SIG-M5 treated with dmso at 0.1 percent for 504 hours (cell line): Measurements from ENCODE around the gene BTNL8.

ENCODE experiments used
- DNase-seq: peaks from one replicate; lab custom pipeline; 2025; ENCODE audit not compliant: unreplicated experiment; lab: John Stamatoyannopoulos, UW

The BTNL8 gene

DNA sequence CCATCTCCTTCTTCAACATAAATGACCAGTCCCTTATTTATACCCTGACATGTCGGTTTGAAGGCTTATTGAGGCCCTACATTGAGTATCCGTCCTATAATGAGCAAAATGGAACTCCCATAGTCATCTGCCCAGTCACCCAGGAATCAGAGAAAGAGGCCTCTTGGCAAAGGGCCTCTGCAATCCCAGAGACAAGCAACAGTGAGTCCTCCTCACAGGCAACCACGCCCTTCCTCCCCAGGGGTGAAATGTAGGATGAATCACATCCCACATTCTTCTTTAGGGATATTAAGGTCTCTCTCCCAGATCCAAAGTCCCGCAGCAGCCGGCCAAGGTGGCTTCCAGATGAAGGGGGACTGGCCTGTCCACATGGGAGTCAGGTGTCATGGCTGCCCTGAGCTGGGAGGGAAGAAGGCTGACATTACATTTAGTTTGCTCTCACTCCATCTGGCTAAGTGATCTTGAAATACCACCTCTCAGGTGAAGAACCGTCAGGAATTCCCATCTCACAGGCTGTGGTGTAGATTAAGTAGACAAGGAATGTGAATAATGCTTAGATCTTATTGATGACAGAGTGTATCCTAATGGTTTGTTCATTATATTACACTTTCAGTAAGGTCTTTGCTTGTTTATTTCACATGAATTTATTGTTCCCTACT is 51.5 kb downstream of the BTNL8 start:
- DNase-seq: no peak

DNA sequence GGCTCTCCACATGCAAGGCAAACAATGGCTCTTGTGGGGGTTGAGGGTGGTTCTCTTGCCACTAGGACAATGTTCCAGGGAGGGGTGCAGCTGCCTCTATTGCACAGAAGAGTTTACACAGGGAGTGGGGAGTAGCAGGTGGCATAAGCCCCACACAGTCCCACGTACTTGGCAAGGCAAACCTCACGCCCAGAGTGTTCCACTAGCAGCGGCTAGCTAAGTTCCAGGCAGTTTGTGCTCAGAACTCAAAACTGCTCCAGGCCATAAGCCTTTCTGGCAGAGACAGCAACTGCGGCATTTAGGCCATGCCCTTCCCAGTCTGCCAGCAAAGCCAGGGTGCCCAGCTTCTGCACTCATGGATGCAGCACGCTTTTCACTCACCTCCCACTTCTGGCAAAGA is 60.7 kb downstream of the BTNL8 start:
- DNase-seq: no peak

DNA sequence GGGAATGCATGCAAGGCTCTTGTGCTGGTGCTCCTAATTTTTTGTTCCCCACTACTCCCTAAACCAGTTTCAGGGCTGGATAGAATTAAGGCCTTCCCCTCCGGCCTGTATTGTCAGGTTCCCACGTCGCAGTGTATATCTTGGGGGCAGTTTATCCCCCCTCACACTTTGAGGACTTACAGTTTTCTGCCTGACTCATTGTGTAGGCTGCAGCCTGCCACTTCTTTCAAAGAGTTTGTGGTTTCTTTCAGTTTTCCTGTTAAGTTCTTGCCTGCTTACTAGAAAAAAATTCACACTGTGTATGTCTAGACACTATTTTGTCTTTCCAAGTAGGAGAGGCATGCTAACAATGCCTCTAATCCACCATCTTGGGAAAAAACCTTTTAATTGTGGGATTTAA is 61.2 kb downstream of the BTNL8 start:
- DNase-seq: no peak

DNA sequence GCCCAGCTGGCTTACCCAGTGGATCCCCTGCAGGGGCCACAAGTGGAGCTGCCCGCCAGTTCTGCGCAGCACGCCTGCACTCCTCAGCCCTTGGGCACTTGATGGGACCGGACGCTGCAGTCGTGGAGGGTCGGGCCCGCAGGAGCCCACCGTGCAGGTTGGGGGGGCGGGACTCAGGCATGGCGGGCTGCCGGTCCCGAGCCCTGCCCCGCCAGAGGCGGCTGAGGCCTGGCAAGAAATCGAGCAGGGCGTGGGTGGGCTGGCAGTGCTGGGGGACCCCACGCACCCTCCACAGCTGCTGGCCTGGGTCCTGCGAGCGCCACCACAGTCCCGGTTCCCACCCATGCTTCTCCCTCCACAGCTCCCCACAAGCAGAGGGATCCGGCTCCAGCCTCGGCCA is 70.4 kb downstream of the BTNL8 start:
- no peak for DNase-seq

DNA sequence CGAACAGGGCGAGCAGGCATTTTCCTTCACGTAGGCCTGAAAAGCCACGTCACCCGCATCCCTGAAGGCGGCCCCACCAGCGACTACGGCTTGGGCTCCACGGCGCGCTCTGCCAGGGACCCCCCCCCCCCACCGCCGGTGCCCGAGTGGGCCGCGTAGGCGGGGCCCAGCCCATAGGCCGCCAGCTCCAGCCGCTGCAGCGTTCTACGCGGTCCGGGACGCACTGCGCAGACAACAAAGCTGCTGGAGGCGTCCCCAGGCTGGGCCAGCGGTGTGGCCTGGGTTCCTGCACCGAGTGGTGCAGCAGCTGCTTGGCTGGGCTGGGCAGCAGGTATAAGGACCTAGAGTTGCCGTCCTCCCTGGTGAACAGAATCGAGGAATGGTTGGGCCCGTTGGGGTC is 71.4 kb downstream of the BTNL8 start:
- no peak for DNase-seq

DNA sequence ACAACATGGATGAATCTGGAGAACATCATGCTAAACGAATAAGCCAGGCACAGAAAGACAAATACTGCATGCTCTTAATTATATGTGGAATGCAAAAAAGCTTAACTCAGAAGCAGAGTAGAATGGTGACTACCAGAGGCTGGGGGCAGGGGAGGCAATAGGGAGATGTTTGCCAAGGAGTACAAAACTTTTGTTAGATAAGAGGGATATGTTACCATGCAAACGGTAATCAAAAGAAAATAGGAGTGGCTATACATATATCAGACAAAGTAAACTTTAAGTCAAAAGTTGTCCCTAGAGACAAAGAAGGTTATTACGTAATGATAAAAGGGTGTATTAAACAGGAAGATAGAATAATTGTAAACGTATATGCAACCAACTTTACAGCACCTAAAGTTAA is 71.9 kb downstream of the BTNL8 start:
- DNase-seq: no peak

DNA sequence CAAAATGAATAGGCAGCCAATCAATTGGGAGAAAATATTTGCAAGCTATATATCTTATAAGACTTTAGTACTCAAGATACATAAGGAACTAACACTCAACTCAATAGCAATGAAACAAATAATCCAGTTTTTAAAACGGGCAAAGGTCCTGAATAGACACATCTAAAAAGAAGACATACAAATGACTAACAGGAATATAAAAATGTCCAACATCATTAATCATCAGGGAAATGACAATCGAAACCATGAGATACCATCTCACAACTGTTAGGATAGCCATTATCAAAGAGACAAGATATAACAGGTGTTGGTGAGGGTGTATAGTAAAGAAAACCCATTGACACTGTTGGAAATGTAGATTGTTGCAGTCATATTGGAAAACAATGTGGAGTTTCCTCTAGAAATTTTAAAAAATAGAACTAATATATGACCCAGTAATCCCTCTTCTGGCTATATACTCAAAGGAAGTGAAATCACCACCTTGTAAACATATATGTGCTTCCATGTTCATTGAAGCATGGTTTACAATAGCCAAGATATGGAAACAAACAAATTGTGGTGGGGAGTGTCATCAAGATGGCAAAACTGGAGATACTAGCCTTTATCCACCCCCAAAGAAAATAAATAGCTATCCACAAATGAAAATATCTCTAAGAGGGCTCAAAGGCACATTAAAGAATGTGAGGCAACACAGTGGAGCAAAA is 75.8 kb downstream of the BTNL8 start:
- no peak for DNase-seq

DNA sequence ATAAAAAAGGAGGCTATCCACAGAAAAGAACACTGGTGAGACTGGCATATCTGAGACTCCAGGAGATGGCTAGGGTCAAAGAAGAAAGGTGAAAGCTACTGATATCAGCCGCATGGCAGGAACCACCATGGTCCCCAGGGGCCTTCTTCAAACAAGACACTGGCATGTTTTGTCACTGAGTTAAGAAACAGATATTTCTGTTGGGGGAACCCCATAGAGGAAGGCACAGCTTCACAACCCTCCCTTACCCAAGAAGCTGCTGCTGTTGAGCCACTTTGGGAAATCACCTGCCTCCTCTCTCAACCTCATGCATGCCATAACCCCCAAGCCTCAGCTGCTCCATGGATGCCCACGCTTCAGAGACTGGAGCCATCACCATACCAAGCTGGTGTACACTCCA is 76.4 kb downstream of the BTNL8 start:
- no peak for DNase-seq

DNA sequence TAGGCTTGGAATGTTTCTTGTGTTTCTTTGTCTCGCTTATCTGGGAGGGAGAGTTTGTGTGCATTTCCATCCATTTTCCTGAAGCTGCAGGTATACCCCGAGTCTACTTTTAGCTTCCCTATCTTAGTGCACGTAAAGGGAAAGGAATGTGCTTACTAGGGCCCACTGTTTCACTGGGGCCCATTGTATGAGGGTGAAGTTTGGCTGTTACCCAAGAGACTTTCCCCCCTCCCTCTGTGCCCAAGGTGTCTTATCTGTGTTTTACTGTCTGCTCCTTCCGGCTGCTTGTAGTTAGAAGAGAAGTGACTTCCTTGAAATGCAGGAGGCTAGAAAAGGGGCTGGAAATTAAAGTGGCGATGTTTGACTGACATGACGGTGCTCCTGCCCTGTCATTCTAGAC is 77.6 kb downstream of the BTNL8 start:
- DNase-seq: no peak

DNA sequence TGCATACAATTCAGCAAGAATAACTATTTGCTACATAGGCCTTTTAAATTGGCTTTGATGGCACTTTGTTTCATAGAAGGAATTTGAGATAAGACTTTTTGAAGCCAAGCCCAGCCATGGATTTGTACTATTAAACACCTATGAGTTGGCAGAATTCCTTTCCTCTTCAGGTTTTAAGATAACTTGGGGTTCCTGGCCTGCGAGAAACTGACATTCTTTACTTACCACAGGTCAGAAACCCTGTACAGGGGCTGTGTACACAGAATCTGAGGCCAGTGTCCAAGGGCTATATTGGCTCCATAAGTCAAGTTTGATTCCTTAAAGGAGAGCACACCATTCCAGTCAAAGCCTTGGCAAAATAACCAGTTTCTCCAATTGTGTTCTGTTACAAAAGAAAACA is 78.9 kb downstream of the BTNL8 start:
- DNase-seq: no peak

DNA sequence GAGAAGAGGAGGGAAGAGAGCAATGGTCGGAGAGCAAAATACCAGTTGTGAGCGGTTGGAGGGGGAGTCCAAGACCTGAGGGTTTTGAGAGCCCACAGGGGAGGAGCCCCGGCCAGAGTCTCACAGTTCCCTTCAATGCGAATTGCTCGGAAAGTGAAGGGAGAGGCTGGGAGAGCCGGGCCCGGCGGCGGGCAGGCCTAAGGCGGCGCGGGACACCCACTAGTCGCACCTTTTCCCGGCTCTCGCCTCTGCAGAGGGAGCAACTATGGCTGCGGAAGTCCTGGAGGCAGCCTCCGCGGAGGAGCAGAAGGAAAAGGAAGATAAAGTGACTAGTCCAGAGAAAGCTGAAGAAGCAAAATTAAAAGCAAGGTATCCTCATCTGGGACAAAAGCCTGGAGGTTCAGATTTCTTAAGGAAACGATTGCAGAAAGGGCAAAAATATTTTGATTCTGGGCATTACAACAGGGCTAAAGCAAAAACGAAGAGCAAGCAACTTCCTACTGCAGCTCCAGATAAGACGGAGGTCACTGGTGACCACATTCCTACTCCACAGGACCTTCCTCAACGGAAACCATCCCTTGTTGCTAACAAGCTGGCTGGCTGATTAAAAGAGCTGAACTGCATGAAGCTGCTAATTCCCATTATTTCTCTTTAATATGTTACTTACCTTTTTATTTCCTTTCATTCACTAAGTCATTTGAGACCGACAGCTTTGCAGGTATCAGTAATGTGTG is 83.2 kb downstream of the BTNL8 start:
- no peak for DNase-seq

DNA sequence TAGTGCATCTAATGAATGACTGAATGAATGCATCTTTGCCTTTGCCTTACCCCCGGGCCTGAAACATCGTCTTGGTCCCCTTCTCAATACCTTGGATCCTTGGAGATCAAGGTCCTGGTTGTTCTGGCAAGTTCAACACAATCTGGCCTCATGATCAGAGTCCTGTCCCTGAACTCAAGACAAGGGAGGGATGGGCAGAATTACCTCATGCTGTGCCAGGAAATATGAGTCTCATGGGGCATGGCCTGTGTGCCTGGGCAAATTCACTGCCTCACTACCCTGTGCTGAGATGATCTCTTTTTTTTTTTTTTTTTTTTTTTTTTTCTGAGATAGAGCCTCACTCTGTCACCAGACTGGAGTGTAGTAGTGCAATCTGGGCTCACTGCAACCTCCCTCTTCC is 89.1 kb downstream of the BTNL8 start:
- DNase-seq: no peak

DNA sequence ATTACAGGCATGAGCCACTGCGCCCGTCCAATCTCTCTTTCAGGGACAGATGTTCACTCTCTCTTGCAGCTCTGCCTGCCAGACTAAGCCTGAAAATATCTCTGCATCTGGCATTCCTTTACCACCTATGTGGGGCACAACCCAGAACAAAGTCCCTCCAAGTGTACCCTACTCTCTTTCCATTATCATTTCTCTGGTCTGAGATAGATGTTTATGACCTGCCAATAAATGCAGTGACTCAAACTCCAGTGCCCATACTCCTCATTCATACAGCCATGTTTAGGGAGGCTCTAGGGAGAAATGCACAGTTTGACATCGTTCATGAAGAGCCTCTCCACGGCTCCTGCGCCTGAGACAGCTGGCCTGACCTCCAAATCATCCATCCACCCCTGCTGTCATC is 89.6 kb downstream of the BTNL8 start, which contains the start of gene BTNL3:
BTNL3 (plus strand) TSS at position 255 of the 400 bp plus-strand sequence. CDS start 183 bp downstream, outside the sequence.
- DNase-seq: no peak

DNA sequence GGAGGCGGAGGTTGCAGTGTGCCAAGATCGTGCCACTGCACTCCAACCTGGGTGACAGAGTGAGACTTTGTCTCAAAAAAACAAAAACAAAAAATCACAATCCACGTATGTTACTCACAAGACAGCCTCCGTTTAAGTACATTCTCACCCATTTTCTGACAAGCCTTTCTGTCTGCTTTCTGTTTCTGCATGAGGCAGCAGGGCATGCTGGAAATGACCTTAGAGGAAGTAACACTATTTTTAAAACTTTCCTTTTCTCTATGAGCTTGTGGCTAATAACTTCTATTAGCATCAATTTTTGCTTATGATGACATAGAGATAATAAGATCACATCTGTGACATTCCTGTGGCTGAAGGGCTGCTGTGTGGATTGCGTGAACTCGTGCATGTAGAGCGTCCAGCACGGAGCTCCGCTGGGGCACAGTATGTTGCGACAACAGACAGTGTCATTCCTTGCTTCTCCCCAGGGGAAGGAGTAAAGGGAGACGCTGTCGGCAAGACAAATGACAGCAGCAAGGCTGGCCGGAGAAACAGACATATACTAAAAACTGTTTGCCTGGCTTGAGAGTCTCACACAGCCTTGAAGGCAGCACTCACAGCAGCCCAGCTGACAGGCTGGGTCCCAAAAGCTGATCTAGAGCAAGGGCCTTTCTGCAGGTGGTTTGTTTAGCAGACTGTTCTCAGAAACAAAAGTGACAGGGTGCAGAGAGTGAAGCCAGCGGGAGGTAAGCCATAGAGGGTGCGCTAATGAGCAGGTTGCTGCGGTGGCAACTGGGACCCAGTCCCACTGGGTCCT is 91.3 kb downstream of the BTNL8 start:
- no peak for DNase-seq

DNA sequence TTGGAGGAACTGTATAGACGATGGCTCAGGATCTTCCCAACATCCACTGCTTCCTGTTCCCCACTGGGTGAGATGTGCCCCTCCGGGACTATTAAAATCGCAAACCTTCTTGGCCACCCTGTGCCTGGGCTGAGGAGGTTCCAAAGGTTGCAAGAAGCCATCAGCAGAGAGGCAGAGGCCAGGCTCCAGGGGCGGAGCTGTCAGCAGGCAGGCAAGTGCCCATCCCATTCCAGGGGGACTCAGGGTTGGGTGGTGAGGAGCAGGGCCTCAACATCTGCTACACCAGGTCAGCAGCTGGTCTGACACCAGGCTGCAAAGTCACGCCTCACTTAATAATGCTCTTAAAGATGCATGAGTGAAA is 91.9 kb downstream of the BTNL8 start:
- DNase-seq: no peak
